ENCODE results near the gene PLEKHS1. TPM values are rescaled to one million over a fixed set of nuclear protein-coding genes. Genes with fewer than 3 reads are reported as not detected.

The PLEKHS1 gene
- total RNA-seq, 3 donors from 2014 or later (not counting 1 experiment from before 2014, with no cell fraction given): 0.14 to 0.90 (median 0.23) TPM

DNA sequence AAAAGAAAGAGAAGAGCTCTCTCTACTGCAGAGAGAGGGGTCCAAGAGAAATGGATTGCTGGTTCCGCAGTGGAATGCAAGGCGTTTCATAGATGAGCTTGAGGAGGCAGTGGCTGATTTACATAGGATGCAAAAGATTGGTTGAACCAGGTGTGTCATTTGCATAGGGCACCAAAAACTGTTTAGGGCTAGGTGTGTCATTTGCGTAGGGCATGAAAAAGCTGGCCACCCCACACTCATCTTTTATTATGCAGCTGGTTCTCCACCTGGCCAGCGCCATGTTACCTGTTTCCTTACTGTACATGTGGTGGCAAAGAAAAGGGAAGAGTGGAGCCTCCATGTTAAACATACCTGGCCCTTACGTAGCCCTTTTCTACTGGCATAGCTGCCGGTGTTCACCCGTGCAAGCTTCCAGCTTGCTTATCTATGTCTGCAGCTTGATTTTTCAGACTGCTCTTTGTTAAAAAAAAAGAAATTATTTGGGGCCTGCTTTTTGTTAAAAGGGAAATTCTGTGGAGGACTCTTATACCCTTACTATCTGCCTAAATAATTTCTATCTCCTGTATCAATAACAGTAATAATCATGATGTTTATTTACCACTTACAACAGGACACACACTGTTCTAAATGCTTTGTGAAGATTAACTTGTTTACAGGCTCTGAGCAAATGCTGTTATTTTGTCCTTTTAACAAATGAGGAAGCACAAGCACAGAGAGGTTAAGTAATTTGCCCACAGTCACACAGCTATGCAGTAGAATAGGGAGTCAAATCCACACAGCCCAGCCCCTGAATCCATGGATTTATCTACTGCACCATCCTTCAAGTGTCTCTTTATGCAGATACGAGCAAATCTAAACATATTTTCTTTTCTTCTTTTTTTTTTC is 38.5 kb upstream of the PLEKHS1 start:
- Mint-ChIP-seq H3K36me3 (no peaks in the 10 kb centered on the region), H3K9me3 (no peaks in the 10 kb centered on the region), H3K27me3 (ENCODE audit: low read depth in 2 of 2) (no peaks in the 10 kb centered on the region), H3K4me3 (no peak overlapping the region), H3K4me1 (peaks cover 23 to 40% of the 10 kb centered on the region in 2 donors), H3K27ac (no peak overlapping the region)
- Histone ChIP-seq H3K4me3 (ENCODE audit: low read length) (no peak overlapping the region), H3K27me3 (ENCODE audit: control insufficient read depth, insufficient read depth, low read length) (no peaks in the 10 kb centered on the region), H3K36me3 (ENCODE audit: control insufficient read depth, insufficient read depth, low read length) (peaks cover 3% of the 10 kb centered on the region), H3K4me1 (ENCODE audit: control insufficient read depth, insufficient read depth, low read length) (no peaks in the 10 kb centered on the region), H3K27ac (ENCODE audit: low read length) (no peak overlapping the region), H3K9me3 (ENCODE audit: control insufficient read depth, insufficient read depth, low read length) (no peaks in the 10 kb centered on the region)
- TF ChIP-seq, protein P1, sequence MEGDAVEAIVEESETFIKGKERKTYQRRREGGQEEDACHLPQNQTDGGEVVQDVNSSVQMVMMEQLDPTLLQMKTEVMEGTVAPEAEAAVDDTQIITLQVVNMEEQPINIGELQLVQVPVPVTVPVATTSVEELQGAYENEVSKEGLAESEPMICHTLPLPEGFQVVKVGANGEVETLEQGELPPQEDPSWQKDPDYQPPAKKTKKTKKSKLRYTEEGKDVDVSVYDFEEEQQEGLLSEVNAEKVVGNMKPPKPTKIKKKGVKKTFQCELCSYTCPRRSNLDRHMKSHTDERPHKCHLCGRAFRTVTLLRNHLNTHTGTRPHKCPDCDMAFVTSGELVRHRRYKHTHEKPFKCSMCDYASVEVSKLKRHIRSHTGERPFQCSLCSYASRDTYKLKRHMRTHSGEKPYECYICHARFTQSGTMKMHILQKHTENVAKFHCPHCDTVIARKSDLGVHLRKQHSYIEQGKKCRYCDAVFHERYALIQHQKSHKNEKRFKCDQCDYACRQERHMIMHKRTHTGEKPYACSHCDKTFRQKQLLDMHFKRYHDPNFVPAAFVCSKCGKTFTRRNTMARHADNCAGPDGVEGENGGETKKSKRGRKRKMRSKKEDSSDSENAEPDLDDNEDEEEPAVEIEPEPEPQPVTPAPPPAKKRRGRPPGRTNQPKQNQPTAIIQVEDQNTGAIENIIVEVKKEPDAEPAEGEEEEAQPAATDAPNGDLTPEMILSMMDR (IDR thresholded peaks at IDR 0.05): no peak
- WGBS (ENCODE audit: insufficient coverage): 92% methylated on average over 7 of the region's 8 CpGs
- DNase-seq (no peak), ATAC-seq (no peak)
- intact Hi-C loops (cut with micrococcal nuclease): no loop called here

DNA sequence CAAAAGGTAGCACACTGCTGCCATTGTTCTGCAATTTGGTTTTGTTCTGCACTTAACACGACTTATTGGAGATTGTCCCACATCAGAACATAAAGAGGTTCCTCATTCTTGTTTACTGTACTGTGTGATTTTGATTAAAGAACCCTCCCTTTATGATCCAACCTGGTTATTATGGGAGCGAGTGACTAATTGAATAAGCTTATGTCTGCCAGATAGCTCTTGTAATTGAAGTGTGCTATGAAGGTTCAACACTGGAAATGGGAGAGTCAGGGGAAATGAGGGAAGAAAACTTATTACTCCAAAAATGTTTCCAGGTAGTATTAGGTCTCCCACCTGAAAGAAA is 37.9 kb upstream of the PLEKHS1 start:
- no peaks in the 10 kb centered on the region for H3K9me3 Mint-ChIP-seq
- H3K4me1 Mint-ChIP-seq: peaks cover 18 to 35% of the 10 kb centered on the region in 2 donors
- no peak for ATAC-seq
- Histone ChIP-seq H3K27me3 (ENCODE audit: control insufficient read depth, insufficient read depth, low read length) (no peaks in the 10 kb centered on the region), H3K27ac (ENCODE audit: low read length) (no peak overlapping the region), H3K9me3 (ENCODE audit: control insufficient read depth, insufficient read depth, low read length) (no peaks in the 10 kb centered on the region), H3K4me1 (ENCODE audit: control insufficient read depth, insufficient read depth, low read length) (no peaks in the 10 kb centered on the region), H3K36me3 (ENCODE audit: control insufficient read depth, insufficient read depth, low read length) (peaks cover 3% of the 10 kb centered on the region), H3K4me3 (ENCODE audit: low read length) (no peak overlapping the region)
- intact Hi-C loops (cut with micrococcal nuclease): no loop called here
- TF ChIP-seq, protein P1 (IDR thresholded peaks at IDR 0.05): no peak
- DNase-seq: no peak
- H3K4me3 Mint-ChIP-seq: no peak overlapping the region
- no peaks in the 10 kb centered on the region for H3K27me3 Mint-ChIP-seq (ENCODE audit: low read depth in 2 of 2)
- H3K27ac Mint-ChIP-seq: no peak overlapping the region
- no peaks in the 10 kb centered on the region for H3K36me3 Mint-ChIP-seq
- 60% methylated on average over 1 of the region's 2 CpGs for WGBS (ENCODE audit: insufficient coverage)

DNA sequence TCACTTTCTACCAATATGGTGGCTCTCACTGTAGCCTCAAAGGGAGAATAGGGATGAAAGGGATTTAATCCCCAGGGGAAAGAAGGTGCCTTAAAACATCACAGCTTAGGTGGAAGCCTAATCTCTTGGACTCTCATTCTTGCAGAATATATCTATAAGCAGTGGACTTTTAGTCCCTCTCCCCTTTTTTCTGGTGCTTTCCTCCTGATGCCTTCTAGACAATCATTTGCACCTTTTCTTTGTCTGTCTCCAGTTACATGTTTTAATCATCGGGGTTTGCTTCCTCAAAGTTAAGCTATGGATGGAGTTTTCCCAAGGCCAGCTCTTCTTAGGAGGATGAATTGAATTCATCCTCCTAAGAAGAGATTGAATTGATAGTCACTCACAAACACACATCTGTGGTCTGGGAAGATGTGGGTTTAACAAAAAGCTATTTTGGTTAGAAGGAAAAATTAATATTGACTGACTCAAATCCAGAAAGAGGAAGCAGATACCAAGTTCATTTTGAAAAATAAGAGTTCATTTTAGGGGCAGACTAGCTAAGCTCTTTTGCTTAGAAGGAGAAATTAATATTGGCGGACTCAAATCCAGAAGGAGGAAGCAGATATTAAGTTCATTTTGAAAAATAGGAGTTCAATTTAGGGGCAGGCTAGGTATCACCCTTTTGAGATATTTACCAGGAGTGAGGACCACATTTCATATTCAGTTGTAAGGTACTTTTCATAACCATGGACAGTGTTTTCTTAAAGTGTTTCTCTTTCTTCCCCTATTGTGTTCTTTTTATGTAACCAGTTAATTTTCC is 35.2 kb upstream of the PLEKHS1 start:
- intact Hi-C loops (cut with micrococcal nuclease): no loop called here

More for the DNA sequence above, 35.2 kb upstream of the PLEKHS1 start:
- Mint-ChIP-seq H3K27ac (no peak overlapping the region), H3K27me3 (ENCODE audit: low read depth in 2 of 2) (no peaks in the 10 kb centered on the region), H3K4me3 (no peak overlapping the region), H3K4me1 (peaks cover 0 to 15% of the 10 kb centered on the region in 2 donors), H3K9me3 (no peaks in the 10 kb centered on the region), H3K36me3 (peaks cover 13% of the 10 kb centered on the region)
- Histone ChIP-seq H3K27ac (ENCODE audit: low read length) (no peak overlapping the region), H3K36me3 (ENCODE audit: control insufficient read depth, insufficient read depth, low read length) (peaks cover 2% of the 10 kb centered on the region), H3K4me3 (ENCODE audit: low read length) (no peak overlapping the region), H3K4me1 (ENCODE audit: control insufficient read depth, insufficient read depth, low read length) (no peaks in the 10 kb centered on the region), H3K9me3 (ENCODE audit: control insufficient read depth, insufficient read depth, low read length) (no peaks in the 10 kb centered on the region), H3K27me3 (ENCODE audit: control insufficient read depth, insufficient read depth, low read length) (no peaks in the 10 kb centered on the region)
- TF ChIP-seq, protein P1 (IDR thresholded peaks at IDR 0.05): no peak
- 54% methylated on average over 1 of the region's 2 CpGs for WGBS (ENCODE audit: insufficient coverage)
- ATAC-seq: no peak
- no peak for DNase-seq

All from natural killer cell (primary cell).